Natural killer cell (primary cell): Measurements from ENCODE around the gene RBM5. TPM values are rescaled to one million over a fixed set of nuclear protein-coding genes. Genes with fewer than 3 reads are reported as not detected.

ENCODE experiments used
- ATAC-seq, 3 donors: fragments of 150-1000 bp in 2 of 3; fragments of 200-7000 bp in 1 of 3; cut with Tn5 transposase; 1 replicate in 1 of 3; 2 replicates in 2 of 3; pipeline ENCODE4 v1.10.0; 2021; ENCODE audit warnings: mild to moderate bottlenecking in 2 of 3, moderate library complexity in 2 of 3
- DNase-seq, 2 donors: peaks; one replicate each; pipeline versions ENCODE4 v3.0.0 to v3.0.0-alpha.2; 2013 to 2021; ENCODE audit warnings: mixed read lengths in 1 of 2
- H3K27ac ChIP-seq: one replicate; pipeline ENCODE4 v1.5.1; 2013; ENCODE audit warnings: mild to moderate bottlenecking, low read length
- H3K27me3 ChIP-seq: one replicate; pipeline ENCODE4 v1.6.1; 2013; ENCODE audit warnings: low read length; ENCODE audit not compliant: control insufficient read depth, insufficient read depth
- H3K36me3 ChIP-seq: one replicate; pipeline ENCODE4 v1.6.1; 2013; ENCODE audit warnings: low read length; ENCODE audit not compliant: control insufficient read depth, insufficient read depth
- H3K4me1 ChIP-seq: one replicate; pipeline ENCODE4 v1.6.1; 2013; ENCODE audit warnings: low read length; ENCODE audit not compliant: control insufficient read depth, insufficient read depth
- H3K4me3 ChIP-seq: one replicate; pipeline ENCODE4 v1.5.1; 2013; ENCODE audit warnings: low read length
- H3K9me3 ChIP-seq: one replicate; pipeline ENCODE4 v1.6.1; 2013; ENCODE audit warnings: low read length; ENCODE audit not compliant: control insufficient read depth, insufficient read depth
- H3K27ac Mint-ChIP-seq, 2 donors: one replicate each; pipeline ENCODE4 v1.8.0; 2022; ENCODE audit warnings: mild to moderate bottlenecking in 2 of 2, mixed read lengths in 2 of 2, moderate library complexity in 1 of 2
- H3K27me3 Mint-ChIP-seq, 2 donors: one replicate each; pipeline ENCODE4 v1.8.0; 2022; ENCODE audit warnings: low read depth in 2 of 2, mixed read lengths in 2 of 2
- H3K36me3 Mint-ChIP-seq: one replicate; pipeline ENCODE4 v1.8.0; 2022; ENCODE audit warnings: mixed read lengths
- H3K4me1 Mint-ChIP-seq, 2 donors: one replicate each; pipeline ENCODE4 v1.8.0; 2022; ENCODE audit warnings: mixed read lengths in 2 of 2
- H3K4me3 Mint-ChIP-seq: one replicate; pipeline ENCODE4 v1.8.0; 2022; ENCODE audit warnings: mild to moderate bottlenecking, moderate library complexity, mixed read lengths
- H3K9me3 Mint-ChIP-seq, 2 donors: one replicate each; pipeline ENCODE4 v1.8.0; 2022; ENCODE audit warnings: mixed read lengths in 2 of 2
- WGBS: methylation state at CpG from one replicate; pipeline ENCODE4 v1.1.7; 2013; ENCODE audit warnings: missing lambda C conversion rate; ENCODE audit not compliant: insufficient coverage; 5-methylcytosine and 5-hydroxymethylcytosine counted together
- intact Hi-C: fragments of 100-400 bp; cut with micrococcal nuclease; formaldehyde crosslinking; loops from one replicate; pipeline ENCODE4 v1.14.2; 2022
- total RNA-seq, 4 donors: library from RNA; stranded (reverse); fragments of 120-200 nt in 1 of 4; gene quantifications; one replicate each; pipeline versions ENCODE4 v1.2.3 to v1.2.4, GENCODE V29; 2013 to 2022
- TF ChIP-seq, protein P1 (sequence below): fragments of 200-600 bp; IDR thresholded peaks from one replicate; pipeline ENCODE4 v1.8.0; 2022; ENCODE audit warnings: antibody characterized with exemption

The RBM5 gene
- total RNA-seq, 3 donors from 2014 or later (not counting 1 experiment from before 2014, with no cell fraction given), result 359 to 473 (median 401) TPM

DNA sequence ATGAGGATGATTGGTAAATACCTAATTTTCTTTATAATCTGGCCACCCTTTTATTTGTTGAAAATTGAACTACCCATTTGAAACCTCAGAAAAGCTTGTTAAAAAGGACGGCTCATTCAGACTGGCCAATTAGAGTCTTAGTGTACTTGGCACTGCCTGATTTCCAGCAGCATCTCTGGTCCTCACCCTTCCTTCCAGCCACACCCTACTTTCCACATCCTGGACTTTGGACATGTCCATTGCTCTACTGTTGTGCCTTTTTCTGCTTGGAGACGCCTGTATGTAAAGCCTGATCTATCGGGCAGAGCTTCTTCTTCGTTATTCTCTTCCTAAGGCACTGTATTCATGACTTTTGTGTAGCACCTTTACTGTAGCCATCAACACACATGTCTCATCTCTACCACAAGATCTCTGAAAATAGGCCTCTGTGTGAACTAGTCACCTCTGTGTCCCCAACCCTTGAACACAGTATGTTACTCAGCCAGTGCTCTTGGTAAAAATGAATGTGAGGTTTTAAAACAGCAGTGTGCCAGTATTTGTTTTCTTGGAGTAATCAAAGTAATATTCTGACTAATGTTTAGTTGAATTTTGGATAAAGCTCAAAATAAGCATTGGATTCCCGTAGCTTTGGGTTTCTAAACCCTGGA, 6.8 kb downstream of the RBM5 start:
- Mint-ChIP-seq H3K4me1 (peaks cover 17 to 37% of the 10 kb centered on the region in 2 donors), H3K4me3 (no peak overlapping the region), H3K27ac (peak overlapping the region; percentile 19 to 32), H3K27me3 (no peaks in the 10 kb centered on the region), H3K36me3 (peaks cover 27% of the 10 kb centered on the region), H3K9me3 (no peaks in the 10 kb centered on the region)
- Histone ChIP-seq H3K4me1 (peaks cover 4% of the 10 kb centered on the region), H3K9me3 (no peaks in the 10 kb centered on the region), H3K4me3 (no peak overlapping the region), H3K36me3 (peaks cover 85% of the 10 kb centered on the region), H3K27ac (no peak overlapping the region), H3K27me3 (no peaks in the 10 kb centered on the region)
- TF ChIP-seq, protein P1, sequence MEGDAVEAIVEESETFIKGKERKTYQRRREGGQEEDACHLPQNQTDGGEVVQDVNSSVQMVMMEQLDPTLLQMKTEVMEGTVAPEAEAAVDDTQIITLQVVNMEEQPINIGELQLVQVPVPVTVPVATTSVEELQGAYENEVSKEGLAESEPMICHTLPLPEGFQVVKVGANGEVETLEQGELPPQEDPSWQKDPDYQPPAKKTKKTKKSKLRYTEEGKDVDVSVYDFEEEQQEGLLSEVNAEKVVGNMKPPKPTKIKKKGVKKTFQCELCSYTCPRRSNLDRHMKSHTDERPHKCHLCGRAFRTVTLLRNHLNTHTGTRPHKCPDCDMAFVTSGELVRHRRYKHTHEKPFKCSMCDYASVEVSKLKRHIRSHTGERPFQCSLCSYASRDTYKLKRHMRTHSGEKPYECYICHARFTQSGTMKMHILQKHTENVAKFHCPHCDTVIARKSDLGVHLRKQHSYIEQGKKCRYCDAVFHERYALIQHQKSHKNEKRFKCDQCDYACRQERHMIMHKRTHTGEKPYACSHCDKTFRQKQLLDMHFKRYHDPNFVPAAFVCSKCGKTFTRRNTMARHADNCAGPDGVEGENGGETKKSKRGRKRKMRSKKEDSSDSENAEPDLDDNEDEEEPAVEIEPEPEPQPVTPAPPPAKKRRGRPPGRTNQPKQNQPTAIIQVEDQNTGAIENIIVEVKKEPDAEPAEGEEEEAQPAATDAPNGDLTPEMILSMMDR, result no peak
- DNase-seq (no peak), ATAC-seq (no peak)
- intact Hi-C loops, result no loop called here
- WGBS, result 97% methylated on average over 5 of the region's 5 CpGs

DNA sequence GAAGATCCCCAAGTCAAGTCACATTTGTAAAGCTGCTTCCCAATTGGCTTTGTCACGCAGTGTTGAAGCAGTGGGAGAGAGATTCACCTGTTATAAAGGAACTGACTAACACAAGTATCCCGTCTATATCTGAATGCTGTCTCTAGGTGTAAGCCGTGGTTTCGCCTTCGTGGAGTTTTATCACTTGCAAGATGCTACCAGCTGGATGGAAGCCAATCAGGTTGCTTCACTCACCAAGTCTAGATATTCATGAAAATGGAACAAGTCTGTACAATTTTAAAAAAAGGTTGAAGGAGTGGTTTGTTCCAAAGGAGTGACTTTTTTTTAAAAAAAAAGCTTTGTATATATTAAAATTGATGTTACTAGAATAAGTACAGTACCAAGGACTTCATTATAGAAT, 11.7 kb downstream of the RBM5 start:
- H3K4me3 ChIP-seq, result no peak overlapping the region
- Mint-ChIP-seq H3K27me3 (no peaks in the 10 kb centered on the region), H3K4me3 (no peak overlapping the region), H3K27ac (no peak overlapping the region), H3K4me1 (peaks cover 5 to 18% of the 10 kb centered on the region in 2 donors), H3K9me3 (no peaks in the 10 kb centered on the region), H3K36me3 (peaks cover 31% of the 10 kb centered on the region)
- no peak overlapping the region for H3K27ac ChIP-seq
- TF ChIP-seq, protein P1, result no peak
- H3K36me3 ChIP-seq, result peaks cover 88% of the 10 kb centered on the region
- no peaks in the 10 kb centered on the region for H3K4me1 ChIP-seq
- whole genome bisulfite sequencing, result 94% methylated on average over 5 of the region's 5 CpGs
- no peaks in the 10 kb centered on the region for H3K27me3 ChIP-seq
- intact Hi-C loops, result no loop called here
- no peak for ATAC-seq
- no peak for DNase-seq
- H3K9me3 ChIP-seq, result no peaks in the 10 kb centered on the region

DNA sequence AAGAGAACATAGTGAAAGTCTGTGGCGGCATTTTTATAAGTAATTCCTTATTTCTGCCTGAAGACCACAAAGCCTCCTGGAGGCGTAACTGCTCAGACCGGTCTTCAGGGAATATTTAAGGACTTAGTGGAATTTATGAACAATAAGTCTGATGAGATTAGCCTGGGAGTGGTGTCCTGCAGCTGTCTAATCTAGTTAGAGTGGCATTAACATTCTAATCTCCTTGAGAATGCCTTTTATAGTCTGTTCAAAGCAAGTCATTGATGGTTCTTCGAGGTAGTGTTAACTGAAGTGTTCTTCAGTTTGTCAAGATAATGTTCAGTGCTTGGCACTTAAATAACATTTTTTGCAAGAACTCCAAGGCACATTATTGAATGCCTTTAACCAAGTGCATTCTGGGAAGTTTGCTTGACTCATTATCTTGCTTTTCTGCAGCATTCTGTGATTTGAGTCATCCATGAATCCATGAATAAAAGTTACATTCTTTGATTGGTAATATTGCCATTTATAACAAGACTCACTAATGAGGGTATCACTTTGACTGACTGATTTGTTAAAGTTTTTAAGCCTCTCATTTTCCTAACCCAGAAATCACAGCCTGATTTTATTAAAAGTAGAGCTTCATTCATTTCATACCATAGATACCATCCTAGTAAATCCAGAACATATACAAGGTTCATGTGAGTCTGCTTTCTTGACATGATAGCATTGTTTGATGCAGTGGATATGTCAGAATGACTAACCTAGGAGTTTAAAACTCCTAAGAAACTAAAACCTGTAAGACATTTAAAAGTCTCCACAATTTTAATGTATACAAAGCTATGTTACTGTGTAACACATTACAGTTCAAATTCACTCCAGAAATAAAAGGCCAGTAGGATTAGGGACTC, 12.5 kb downstream of the RBM5 start:
- peaks cover 0 to 11% of the 10 kb centered on the region in 2 donors for H3K4me1 Mint-ChIP-seq
- no peaks in the 10 kb centered on the region for H3K27me3 Mint-ChIP-seq
- no peak overlapping the region for H3K4me3 ChIP-seq
- H3K27ac ChIP-seq, result no peak overlapping the region
- no peaks in the 10 kb centered on the region for H3K9me3 ChIP-seq
- DNase-seq (no peak), ATAC-seq (no peak)
- TF ChIP-seq, protein P1, result no peak
- H3K4me1 ChIP-seq, result no peaks in the 10 kb centered on the region
- peaks cover 27% of the 10 kb centered on the region for H3K36me3 Mint-ChIP-seq
- no peaks in the 10 kb centered on the region for H3K9me3 Mint-ChIP-seq
- no peak overlapping the region for H3K27ac Mint-ChIP-seq
- no peaks in the 10 kb centered on the region for H3K27me3 ChIP-seq
- intact Hi-C loops, result no loop called here
- H3K36me3 ChIP-seq, result peaks cover 85% of the 10 kb centered on the region
- 96% methylated on average over 4 of the region's 4 CpGs for WGBS
- H3K4me3 Mint-ChIP-seq, result no peak overlapping the region
